ENCODE measurements around the gene GOLGA2.

The GOLGA2 gene

GRCh38 chr9:128275198-128276007, at the start of gene GOLGA2:
TSS of gene GOLGA2 (minus strand) at chr9:128276007. CDS start at chr9:128275976, 31 bp downstream.
- peak within 1 kb of the TSS; percentile 89 for H3K9ac ChIP-seq (ENCODE audit: low read length)
- peaks cover 3% of the 10 kb centered on the region; the same call in 1 of the 2 replicates for H3K4me1 ChIP-seq (ENCODE audit: control insufficient read depth, insufficient read depth, low read length)
- no peaks in the 10 kb centered on the region for H3K27me3 ChIP-seq (ENCODE audit: control insufficient read depth, insufficient read depth, low read length)
- peaks cover 26% of the 10 kb centered on the region for H3K36me3 ChIP-seq (ENCODE audit: control insufficient read depth, insufficient read depth, low read length)
- no peaks in the 10 kb centered on the region for H3K9me3 ChIP-seq (ENCODE audit: control insufficient read depth, insufficient read depth, low read depth, low read length)
- peak within 1 kb of the TSS; percentile 90; the same call in 1 of the 2 replicates for H3K27ac ChIP-seq (ENCODE audit: low read depth, low read length)
- peak within 1 kb of the TSS; percentile 94 for H3K4me3 ChIP-seq (ENCODE audit: low read depth, low read length)

- H3K36me3 ChIP-seq (ENCODE audit: control insufficient read depth, insufficient read depth, low read length), result peaks cover 30% of the 10 kb centered on the region
- no peaks in the 10 kb centered on the region for H3K9me3 ChIP-seq (ENCODE audit: control insufficient read depth, insufficient read depth, low read depth, low read length)
- H3K27ac ChIP-seq (ENCODE audit: low read depth, low read length), result no peak overlapping the region
- H3K4me1 ChIP-seq (ENCODE audit: control insufficient read depth, insufficient read depth, low read length), result no peaks in the 10 kb centered on the region
- no peak overlapping the region for H3K9ac ChIP-seq (ENCODE audit: low read length)
- H3K27me3 ChIP-seq (ENCODE audit: control insufficient read depth, insufficient read depth, low read length), result no peaks in the 10 kb centered on the region
- no peak overlapping the region for H3K4me3 ChIP-seq (ENCODE audit: low read depth, low read length)
These were observed 48.6 kb upstream of the GOLGA2 start for GRCh38 chr9:128324401-128324800.

DNA sequence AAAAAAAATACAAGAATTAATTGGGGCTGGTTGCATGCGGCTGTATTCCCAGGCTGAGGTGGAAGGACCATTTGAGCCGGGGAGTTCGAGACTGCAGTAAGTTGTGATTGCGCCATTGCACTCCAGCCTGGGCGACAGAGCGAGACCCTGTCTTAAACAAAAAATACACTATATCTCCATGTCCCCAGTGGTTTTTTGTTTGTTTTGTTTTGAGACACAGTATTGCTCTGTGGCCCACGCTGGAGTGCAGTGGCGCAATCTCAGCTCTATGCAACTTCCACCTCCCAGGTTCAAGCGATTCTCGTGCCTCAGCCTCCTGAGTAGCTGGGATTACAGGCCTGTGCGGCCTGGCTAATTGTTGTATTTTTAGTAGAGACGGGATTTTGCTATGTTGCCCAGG, 48.0 kb upstream of the GOLGA2 start:
- no peak overlapping the region for H3K27ac ChIP-seq (ENCODE audit: low read depth, low read length)

GRCh38 chr9:128323212-128323730, 47.5 kb upstream of the GOLGA2 start:
- Histone ChIP-seq H3K36me3 (ENCODE audit: control insufficient read depth, insufficient read depth, low read length) (peaks cover 24% of the 10 kb centered on the region), H3K4me3 (ENCODE audit: low read depth, low read length) (peak overlapping the region; percentile 77), H3K9me3 (ENCODE audit: control insufficient read depth, insufficient read depth, low read depth, low read length) (no peaks in the 10 kb centered on the region), H3K9ac (ENCODE audit: low read length) (peak overlapping the region; percentile 96), H3K27ac (ENCODE audit: low read depth, low read length) (peak overlapping the region; percentile 59; the same call in 1 of the 2 replicates), H3K4me1 (ENCODE audit: control insufficient read depth, insufficient read depth, low read length) (no peaks in the 10 kb centered on the region), H3K27me3 (ENCODE audit: control insufficient read depth, insufficient read depth, low read length) (no peaks in the 10 kb centered on the region)

More for the DNA sequence above, 48.0 kb upstream of the GOLGA2 start:
- Histone ChIP-seq H3K27me3 (ENCODE audit: control insufficient read depth, insufficient read depth, low read length) (no peaks in the 10 kb centered on the region), H3K9ac (ENCODE audit: low read length) (peak overlapping the region; percentile 96), H3K36me3 (ENCODE audit: control insufficient read depth, insufficient read depth, low read length) (peaks cover 28% of the 10 kb centered on the region), H3K4me3 (ENCODE audit: low read depth, low read length) (peak overlapping the region; percentile 77), H3K9me3 (ENCODE audit: control insufficient read depth, insufficient read depth, low read depth, low read length) (no peaks in the 10 kb centered on the region), H3K4me1 (ENCODE audit: control insufficient read depth, insufficient read depth, low read length) (no peaks in the 10 kb centered on the region)

- H3K9me3 ChIP-seq (ENCODE audit: control insufficient read depth, insufficient read depth, low read depth, low read length), result no peaks in the 10 kb centered on the region
- H3K27ac ChIP-seq (ENCODE audit: low read depth, low read length), result peak within 1 kb of the TSS; percentile 59; the same call in 1 of the 2 replicates
- no peaks in the 10 kb centered on the region for H3K27me3 ChIP-seq (ENCODE audit: control insufficient read depth, insufficient read depth, low read length)
- peaks cover 21% of the 10 kb centered on the region for H3K36me3 ChIP-seq (ENCODE audit: control insufficient read depth, insufficient read depth, low read length)
- H3K4me1 ChIP-seq (ENCODE audit: control insufficient read depth, insufficient read depth, low read length), result no peaks in the 10 kb centered on the region
- H3K9ac ChIP-seq (ENCODE audit: low read length), result peak within 1 kb of the TSS; percentile 96
- peak within 1 kb of the TSS; percentile 77 for H3K4me3 ChIP-seq (ENCODE audit: low read depth, low read length)
These were observed 46.8 kb upstream of the GOLGA2 start, which contains the start of the genes COQ4 and TRUB2 for GRCh38 chr9:128322404-128323211. TSS of gene COQ4 (plus strand) at chr9:128322839. CDS start at chr9:128322859, 20 bp downstream. TSS of gene TRUB2 (minus strand) at chr9:128322447. CDS start at chr9:128322408, 39 bp downstream.

DNA sequence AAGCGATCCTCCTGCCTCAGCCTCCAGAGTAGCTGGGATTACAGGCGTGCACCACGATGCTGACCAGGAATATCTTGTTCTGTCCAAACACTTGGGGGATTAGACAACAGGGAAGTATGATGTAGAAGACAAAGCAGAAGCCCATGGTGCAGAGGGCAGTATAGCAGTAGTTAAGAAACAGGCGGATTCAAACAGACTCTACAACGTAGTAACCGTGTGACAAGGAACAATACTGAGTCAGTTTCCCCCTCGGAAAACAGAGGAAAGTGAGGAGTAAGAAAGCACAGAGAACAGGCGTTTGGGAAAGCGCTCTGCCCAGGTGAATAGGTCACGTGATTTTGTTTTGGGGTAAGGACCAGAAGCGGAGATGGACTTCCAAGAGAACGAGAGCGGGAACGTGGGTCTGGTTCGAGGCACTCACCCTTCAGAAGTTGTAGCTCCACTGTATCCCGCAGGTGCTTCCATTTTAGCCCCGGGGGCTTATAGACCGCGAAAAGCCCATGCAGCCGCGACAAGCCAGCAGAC, 46.1 kb upstream of the GOLGA2 start:
- no peaks in the 10 kb centered on the region for H3K9me3 ChIP-seq (ENCODE audit: control insufficient read depth, insufficient read depth, low read depth, low read length)
- peaks cover 26% of the 10 kb centered on the region for H3K36me3 ChIP-seq (ENCODE audit: control insufficient read depth, insufficient read depth, low read length)
- H3K4me3 ChIP-seq (ENCODE audit: low read depth, low read length), result peak overlapping the region; percentile 77
- H3K27me3 ChIP-seq (ENCODE audit: control insufficient read depth, insufficient read depth, low read length), result no peaks in the 10 kb centered on the region
- peak overlapping the region; percentile 96 for H3K9ac ChIP-seq (ENCODE audit: low read length)
- no peaks in the 10 kb centered on the region for H3K4me1 ChIP-seq (ENCODE audit: control insufficient read depth, insufficient read depth, low read length)
- no peak overlapping the region for H3K27ac ChIP-seq (ENCODE audit: low read depth, low read length)

DNA sequence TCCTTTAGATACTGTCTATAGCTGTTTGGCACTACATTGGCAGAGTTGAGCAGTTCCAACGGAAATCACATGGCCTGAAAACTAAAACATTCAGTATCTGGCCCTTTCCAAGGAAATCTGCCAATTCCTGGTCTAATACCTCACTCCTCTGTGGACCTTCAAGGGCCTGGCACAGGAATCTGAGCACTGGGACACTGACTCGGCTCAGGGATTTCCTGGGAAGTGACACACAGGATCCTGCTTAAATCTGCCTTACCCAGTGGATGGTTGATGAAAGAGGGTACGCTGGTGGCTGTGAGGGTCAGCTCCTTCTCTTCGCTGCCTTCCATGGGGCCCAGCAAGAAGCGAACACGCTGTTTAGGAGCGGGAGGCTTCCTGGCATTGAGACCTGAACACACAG, 45.5 kb upstream of the GOLGA2 start:
- Histone ChIP-seq H3K9me3 (ENCODE audit: control insufficient read depth, insufficient read depth, low read depth, low read length) (no peaks in the 10 kb centered on the region), H3K27ac (ENCODE audit: low read depth, low read length) (no peak overlapping the region), H3K36me3 (ENCODE audit: control insufficient read depth, insufficient read depth, low read length) (peaks cover 32% of the 10 kb centered on the region), H3K4me3 (ENCODE audit: low read depth, low read length) (peak overlapping the region; percentile 77), H3K27me3 (ENCODE audit: control insufficient read depth, insufficient read depth, low read length) (no peaks in the 10 kb centered on the region), H3K9ac (ENCODE audit: low read length) (peak overlapping the region; percentile 38), H3K4me1 (ENCODE audit: control insufficient read depth, insufficient read depth, low read length) (no peaks in the 10 kb centered on the region)

DNA sequence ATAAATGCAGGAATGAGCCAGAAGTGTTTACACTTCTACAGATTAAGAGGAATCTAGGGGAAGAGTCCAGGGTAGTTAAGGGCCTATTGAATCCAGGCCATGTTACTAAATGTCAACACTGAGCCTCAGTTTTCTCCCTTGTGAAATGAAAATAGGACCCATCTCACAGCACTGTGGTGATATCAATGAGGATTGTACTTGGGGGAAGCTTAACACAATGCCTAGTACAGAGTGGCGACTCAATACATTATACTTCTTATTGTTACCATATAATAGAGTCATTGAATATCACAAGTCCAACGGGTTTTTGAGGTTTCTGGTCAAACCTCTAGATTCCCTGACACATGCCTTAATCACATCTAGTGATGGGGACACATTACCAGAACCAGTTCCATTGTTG, 41.8 kb upstream of the GOLGA2 start:
- peaks cover 40% of the 10 kb centered on the region for H3K36me3 ChIP-seq (ENCODE audit: control insufficient read depth, insufficient read depth, low read length)

GRCh38 chr9:128316421-128316820, 40.6 kb upstream of the GOLGA2 start:
- no peaks in the 10 kb centered on the region for H3K27me3 ChIP-seq (ENCODE audit: control insufficient read depth, insufficient read depth, low read length)
- no peaks in the 10 kb centered on the region for H3K9me3 ChIP-seq (ENCODE audit: control insufficient read depth, insufficient read depth, low read depth, low read length)
- peaks cover 46% of the 10 kb centered on the region for H3K36me3 ChIP-seq (ENCODE audit: control insufficient read depth, insufficient read depth, low read length)
- H3K9ac ChIP-seq (ENCODE audit: low read length), result no peak overlapping the region
- H3K4me3 ChIP-seq (ENCODE audit: low read depth, low read length), result no peak overlapping the region
- H3K4me1 ChIP-seq (ENCODE audit: control insufficient read depth, insufficient read depth, low read length), result no peaks in the 10 kb centered on the region
- no peak overlapping the region for H3K27ac ChIP-seq (ENCODE audit: low read depth, low read length)

More for the DNA sequence above, 41.8 kb upstream of the GOLGA2 start:
- Histone ChIP-seq H3K9ac (ENCODE audit: low read length) (no peak overlapping the region), H3K4me1 (ENCODE audit: control insufficient read depth, insufficient read depth, low read length) (no peaks in the 10 kb centered on the region), H3K9me3 (ENCODE audit: control insufficient read depth, insufficient read depth, low read depth, low read length) (no peaks in the 10 kb centered on the region), H3K27ac (ENCODE audit: low read depth, low read length) (no peak overlapping the region), H3K27me3 (ENCODE audit: control insufficient read depth, insufficient read depth, low read length) (no peaks in the 10 kb centered on the region), H3K4me3 (ENCODE audit: low read depth, low read length) (no peak overlapping the region)

GRCh38 chr9:128314697-128315096, 38.9 kb upstream of the GOLGA2 start:
- no peaks in the 10 kb centered on the region for H3K27me3 ChIP-seq (ENCODE audit: control insufficient read depth, insufficient read depth, low read length)
- no peaks in the 10 kb centered on the region for H3K9me3 ChIP-seq (ENCODE audit: control insufficient read depth, insufficient read depth, low read depth, low read length)
- peaks cover 63% of the 10 kb centered on the region for H3K36me3 ChIP-seq (ENCODE audit: control insufficient read depth, insufficient read depth, low read length)
- no peak overlapping the region for H3K4me3 ChIP-seq (ENCODE audit: low read depth, low read length)
- no peak overlapping the region for H3K9ac ChIP-seq (ENCODE audit: low read length)
- no peaks in the 10 kb centered on the region for H3K4me1 ChIP-seq (ENCODE audit: control insufficient read depth, insufficient read depth, low read length)
- no peak overlapping the region for H3K27ac ChIP-seq (ENCODE audit: low read depth, low read length)

Data from HUES6 (cell line).